HEK293 (cell line): ENCODE measurements around the gene LRRC26.

ENCODE experiments used
- BCL11B ChIP-seq: fragments of 450-650 bp; formaldehyde crosslinking; IDR thresholded peaks from 2 replicates; pipeline ENCODE4 v1.5.1; 2016; ENCODE audit warnings: low read depth, missing biosample characterization, missing genetic modification characterization
- BCL6B ChIP-seq: fragments of 450-650 bp; formaldehyde crosslinking; IDR thresholded peaks from 2 replicates; pipeline ENCODE4 v1.5.1; 2017; ENCODE audit warnings: missing biosample characterization, missing genetic modification characterization
- FEZF1 ChIP-seq: fragments of 450-650 bp; formaldehyde crosslinking; IDR thresholded peaks from 2 replicates; pipeline ENCODE4 v1.5.1; 2016; ENCODE audit warnings: missing biosample characterization, missing genetic modification characterization
- HIC1 ChIP-seq: fragments of 450-650 bp; formaldehyde crosslinking; IDR thresholded peaks from 2 replicates; pipeline ENCODE4 v1.5.1; 2016; ENCODE audit warnings: missing biosample characterization, missing genetic modification characterization
- PRDM6 ChIP-seq: fragments of 450-650 bp; formaldehyde crosslinking; IDR thresholded peaks from 2 replicates; pipeline ENCODE4 v1.5.1; 2017; ENCODE audit warnings: missing biosample characterization, missing genetic modification characterization
- WT1 ChIP-seq: fragments of 450-650 bp; formaldehyde crosslinking; IDR thresholded peaks from 2 replicates; pipeline ENCODE4 v1.5.1; 2016; ENCODE audit warnings: missing biosample characterization, missing genetic modification characterization
- ZBTB10 ChIP-seq: fragments of 450-650 bp; formaldehyde crosslinking; IDR thresholded peaks from 2 replicates; pipeline ENCODE4 v1.5.1; 2016; ENCODE audit warnings: missing biosample characterization, missing genetic modification characterization
- ZBTB6 ChIP-seq: fragments of 450-650 bp; formaldehyde crosslinking; IDR thresholded peaks from 2 replicates; pipeline ENCODE4 v1.5.1; 2017; ENCODE audit warnings: missing biosample characterization, missing genetic modification characterization
- ZFP41 ChIP-seq: fragments of 450-650 bp; formaldehyde crosslinking; IDR thresholded peaks from 2 replicates; pipeline ENCODE4 v1.5.1; 2016; ENCODE audit warnings: missing biosample characterization, missing genetic modification characterization, borderline replicate concordance
- ZFP69B ChIP-seq: fragments of 450-650 bp; formaldehyde crosslinking; IDR thresholded peaks from 2 replicates; pipeline ENCODE4 v1.5.1; 2016; ENCODE audit warnings: missing biosample characterization, missing genetic modification characterization
- ZNF114 ChIP-seq: fragments of 450-650 bp; formaldehyde crosslinking; IDR thresholded peaks from 2 replicates; pipeline ENCODE4 v1.5.0; 2017; ENCODE audit warnings: missing biosample characterization, missing genetic modification characterization
- ZNF132 ChIP-seq: fragments of 450-650 bp; formaldehyde crosslinking; IDR thresholded peaks from 2 replicates; pipeline ENCODE4 v1.5.1; 2017; ENCODE audit warnings: missing biosample characterization, missing genetic modification characterization, borderline replicate concordance
- ZNF214 ChIP-seq: fragments of 450-650 bp; formaldehyde crosslinking; IDR thresholded peaks from 2 replicates; pipeline ENCODE4 v1.5.1; 2017; ENCODE audit warnings: missing biosample characterization, mild to moderate bottlenecking, missing genetic modification characterization, borderline replicate concordance
- ZNF223 ChIP-seq: fragments of 450-650 bp; formaldehyde crosslinking; IDR thresholded peaks from 2 replicates; pipeline ENCODE4 v1.5.1; 2016; ENCODE audit warnings: missing biosample characterization, missing genetic modification characterization
- ZNF274 ChIP-seq, 2 experiments: fragments of 200-500 bp in 1 of 2; fragments of 450-650 bp in 1 of 2; sonication (Bioruptor generic) in 1 of 2; formaldehyde crosslinking in 1 of 2; IDR thresholded peaks; 2 replicates each; pipeline versions ENCODE4 v1.5.1 to v1.6.1; 2014 to 2016; ENCODE audit warnings: borderline replicate concordance in 1 of 2, inconsistent platforms in 1 of 2, low read length in 1 of 2, missing biosample characterization in 1 of 2, missing genetic modification characterization in 1 of 2
- ZNF280D ChIP-seq: fragments of 450-650 bp; formaldehyde crosslinking; IDR thresholded peaks from 2 replicates; pipeline ENCODE4 v1.5.1; 2016; ENCODE audit warnings: missing biosample characterization, missing genetic modification characterization
- ZNF324 ChIP-seq: fragments of 450-650 bp; formaldehyde crosslinking; IDR thresholded peaks from 2 replicates; pipeline ENCODE4 v1.5.1; 2016; ENCODE audit warnings: missing biosample characterization, missing genetic modification characterization
- ZNF362 ChIP-seq: fragments of 450-650 bp; formaldehyde crosslinking; IDR thresholded peaks from 2 replicates; pipeline ENCODE4 v1.5.1; 2016; ENCODE audit warnings: missing biosample characterization, missing genetic modification characterization
- ZNF433 ChIP-seq: fragments of 450-650 bp; formaldehyde crosslinking; IDR thresholded peaks from 2 replicates; pipeline ENCODE4 v1.5.1; 2016; ENCODE audit warnings: missing biosample characterization, missing genetic modification characterization, low read depth
- ZNF530 ChIP-seq: fragments of 450-650 bp; formaldehyde crosslinking; IDR thresholded peaks from 2 replicates; pipeline ENCODE4 v1.5.1; 2016; ENCODE audit warnings: low read depth, missing biosample characterization, missing genetic modification characterization
- ZNF555 ChIP-seq: fragments of 450-650 bp; formaldehyde crosslinking; conservative IDR thresholded peaks from 2 replicates; pipeline ENCODE4 v1.5.1; 2017; ENCODE audit warnings: missing biosample characterization, mild to moderate bottlenecking, missing genetic modification characterization, inconsistent platforms
- ZNF561 ChIP-seq: fragments of 450-650 bp; IDR thresholded peaks from 2 replicates; pipeline ENCODE4 v1.5.1; 2018; ENCODE audit warnings: missing biosample characterization, missing genetic modification characterization, borderline replicate concordance
- ZNF629 ChIP-seq: fragments of 450-650 bp; formaldehyde crosslinking; IDR thresholded peaks from 2 replicates; pipeline ENCODE4 v1.5.1; 2017; ENCODE audit warnings: missing biosample characterization, missing genetic modification characterization
- ZNF776 ChIP-seq: fragments of 450-650 bp; formaldehyde crosslinking; IDR thresholded peaks from 2 replicates; pipeline ENCODE4 v1.5.0; 2017; ENCODE audit warnings: missing biosample characterization, missing genetic modification characterization, borderline replicate concordance
- ZSCAN16 ChIP-seq: fragments of 450-650 bp; formaldehyde crosslinking; IDR thresholded peaks from 2 replicates; pipeline ENCODE4 v1.5.1; 2016; ENCODE audit warnings: missing biosample characterization, missing genetic modification characterization

The LRRC26 gene

GRCh38 chr9:137129456-137130175 lies 40.2 kb downstream of the LRRC26 start (continued):
- TF ChIP-seq ZNF280D (tag by site-specific recombination) = peak; percentile 76; the same call in 1 of the 2 replicates
- TF ChIP-seq ZNF223 = no peak
- TF ChIP-seq ZBTB6 (tag by site-specific recombination) = no peak
- TF ChIP-seq ZNF561 = peak; percentile 66; the same call in 1 of the 2 replicates
- no peak for TF ChIP-seq BCL11B
- no peak for TF ChIP-seq ZNF433 (tag by site-specific recombination)
- no peak for TF ChIP-seq WT1 (tag by site-specific recombination)
- TF ChIP-seq BCL6B (tag by site-specific recombination) = no peak
- TF ChIP-seq ZNF114 = no peak
- TF ChIP-seq ZNF132 (tag by site-specific recombination) = no peak
- TF ChIP-seq ZBTB10 (tag by site-specific recombination) = no peak
- no peak for TF ChIP-seq PRDM6 (tag by site-specific recombination)
- TF ChIP-seq ZNF555 (tag by site-specific recombination) = no peak
- no peak for TF ChIP-seq ZNF776 (tag by site-specific recombination)
- TF ChIP-seq ZNF362 = no peak
- TF ChIP-seq FEZF1 = no peak
- TF ChIP-seq ZNF214 = no peak
- no peak for TF ChIP-seq ZFP69B (tag by site-specific recombination)
- peak; percentile 60; the same call in 1 of the 2 replicates for TF ChIP-seq ZNF324 (tag by site-specific recombination)
- no peak for TF ChIP-seq ZNF274 (IDR thresholded peaks at IDR 0.05; ENCODE audit: low read length)
- TF ChIP-seq ZNF274 (tag by site-specific recombination; IDR thresholded peaks at IDR 0.05; ENCODE audit: borderline replicate concordance) = no peak
- no peak for TF ChIP-seq HIC1
- no peak for TF ChIP-seq ZSCAN16 (tag by site-specific recombination)
- peak; percentile 27; the same call in 1 of the 2 replicates for TF ChIP-seq ZNF629 (tag by site-specific recombination)
- TF ChIP-seq ZFP41 (tag by site-specific recombination) = no peak
- no peak for TF ChIP-seq ZNF530
